HepG2 (cell line): Measurements from ENCODE around the gene FITM1. TPM values are rescaled to one million over a fixed set of nuclear protein-coding genes. Genes with fewer than 3 reads are reported as not detected.

Source experiments
- AGO1 ChIP-seq: fragments of 200-400 bp; formaldehyde crosslinking; IDR thresholded peaks from 2 replicates; pipeline ENCODE4 v1.6.1; 2017; ENCODE audit warnings: mild to moderate bottlenecking, low read depth, low read length, moderate library complexity; ENCODE audit not compliant: poor library complexity, severe bottlenecking
- BCLAF1 ChIP-seq: fragments of 450-650 bp; IDR thresholded peaks from 2 replicates; pipeline ENCODE4 v1.6.1; 2017; ENCODE audit warnings: mild to moderate bottlenecking
- FOSL2 ChIP-seq: sonication (generic); formaldehyde crosslinking; IDR thresholded peaks from 2 replicates; pipeline ENCODE4 v1.4.0; 2020; ENCODE audit warnings: missing genetic modification reagents
- HDAC2 ChIP-seq: sonication (generic); formaldehyde crosslinking; IDR thresholded peaks from 2 replicates; pipeline ENCODE4 v1.4.0; 2020; ENCODE audit warnings: missing genetic modification reagents
- HHEX ChIP-seq: IDR thresholded peaks from 2 replicates; pipeline ENCODE4 v1.6.1; 2016; ENCODE audit warnings: control low read depth
- NR3C1 ChIP-seq: sonication (generic); formaldehyde crosslinking; IDR thresholded peaks from 2 replicates; pipeline ENCODE4 v1.4.0; 2020; ENCODE audit warnings: missing genetic modification reagents
- PHB2 ChIP-seq: fragments of 450-650 bp; IDR thresholded peaks from 2 replicates; pipeline ENCODE4 v1.6.1; 2018; ENCODE audit not compliant: partially characterized antibody
- PITX1 ChIP-seq: sonication (generic); formaldehyde crosslinking; IDR thresholded peaks from 2 replicates; pipeline ENCODE4 v1.5.1; 2020; ENCODE audit warnings: mild to moderate bottlenecking, missing genetic modification reagents
- RCOR2 ChIP-seq: IDR thresholded peaks from 2 replicates; pipeline ENCODE4 v1.6.1; 2016; ENCODE audit warnings: missing biosample characterization, missing genetic modification reagents
- SMC3 ChIP-seq: IDR thresholded peaks from 2 replicates; pipeline ENCODE4 v1.6.1; 2011; ENCODE audit warnings: low read length, improper control_type of control experiment
- TGIF2 ChIP-seq: IDR thresholded peaks from 2 replicates; pipeline ENCODE4 v1.6.1; 2016; ENCODE audit warnings: control low read depth, missing compliant biosample characterization
- U2AF1 ChIP-seq: fragments of 200-400 bp; formaldehyde crosslinking; optimal IDR thresholded peaks from 2 replicates; pipeline ENCODE3; 2017; ENCODE audit warnings: mild to moderate bottlenecking, low read depth, low read length
- ZFX ChIP-seq: sonication (generic); formaldehyde crosslinking; IDR thresholded peaks from 2 replicates; pipeline ENCODE4 v1.4.0; 2020; ENCODE audit warnings: mild to moderate bottlenecking, low read depth, missing genetic modification reagents, moderate library complexity
- ZHX2 ChIP-seq, 2 experiments: sonication (generic) in 1 of 2; formaldehyde crosslinking in 1 of 2; IDR thresholded peaks; 2 replicates each; pipeline versions ENCODE4 v1.6.1 to v1.9.0; 2014 to 2022; ENCODE audit warnings: antibody characterized with exemption in 1 of 2, borderline replicate concordance in 1 of 2, inconsistent platforms in 1 of 2, low read depth in 1 of 2, missing genetic modification reagents in 1 of 2
- ZNF34 ChIP-seq: sonication (generic); formaldehyde crosslinking; IDR thresholded peaks from 2 replicates; pipeline ENCODE4 v1.4.0; 2020; ENCODE audit warnings: mild to moderate bottlenecking, missing genetic modification reagents, borderline replicate concordance
- ZNF446 ChIP-seq: sonication (generic); formaldehyde crosslinking; IDR thresholded peaks from 2 replicates; pipeline ENCODE4 v1.5.0; 2020; ENCODE audit warnings: mild to moderate bottlenecking, missing genetic modification reagents
- ZNF451 ChIP-seq: sonication (generic); formaldehyde crosslinking; IDR thresholded peaks from 2 replicates; pipeline ENCODE4 v1.5.0; 2020; ENCODE audit warnings: mild to moderate bottlenecking, missing genetic modification reagents
- ZNF562 ChIP-seq: sonication (generic); formaldehyde crosslinking; IDR thresholded peaks from 2 replicates; pipeline ENCODE4 v1.8.0; 2022; ENCODE audit warnings: missing genetic modification reagents, borderline replicate concordance
- ZNF570 ChIP-seq: sonication (generic); formaldehyde crosslinking; IDR thresholded peaks from 2 replicates; pipeline ENCODE4 v1.4.0; 2020; ENCODE audit warnings: mild to moderate bottlenecking, missing genetic modification reagents, borderline replicate concordance
- ZNF598 ChIP-seq: sonication (generic); formaldehyde crosslinking; IDR thresholded peaks from 2 replicates; pipeline ENCODE4 v1.5.1; 2020; ENCODE audit warnings: mild to moderate bottlenecking, missing genetic modification reagents, borderline replicate concordance
- ZNF605 ChIP-seq: sonication (generic); formaldehyde crosslinking; IDR thresholded peaks from 2 replicates; pipeline ENCODE4 v1.8.0; 2022; ENCODE audit warnings: mild to moderate bottlenecking, missing genetic modification reagents
- ZNF7 ChIP-seq: IDR thresholded peaks from 2 replicates; pipeline ENCODE4 v1.6.1; 2016; ENCODE audit warnings: missing biosample characterization, missing genetic modification reagents
- ZSCAN9 ChIP-seq: IDR thresholded peaks from 2 replicates; pipeline ENCODE4 v1.6.1; 2016; ENCODE audit warnings: borderline replicate concordance
- polyA plus RNA-seq, 8 experiments: library from polyadenylated mRNA; depleted of rRNA in 3 of 8; stranded (reverse) in 7 of 8; unstranded in 1 of 8; fragments of >200 nt; fragmentation: Illumina TruSeq in 4 of 8; extraction: Trizol in 4 of 8; gene quantifications; 2 replicates each; pipeline versions ENCODE4 v1.2.1 to v1.2.3, GENCODE V29; 2011 to 2016; ENCODE audit warnings: low read depth in 4 of 8, missing spikeins in 1 of 8, mixed read lengths in 1 of 8; ENCODE audit not compliant: insufficient read depth in 1 of 8
- total RNA-seq, 5 experiments: library from RNA; depleted of rRNA; stranded (reverse); fragments of >200 nt; fragmentation: Illumina TruSeq; extraction: Trizol; gene quantifications; 2 replicates each; pipeline ENCODE4 v1.2.3, GENCODE V29; 2016; ENCODE audit warnings: low read depth in 1 of 5

Gene FITM1
- total and polyA plus RNA-seq, 2 of the 13 experiments (the other 11 are each of a cell fraction or from before 2014, with no cell fraction given) = 2.7 to 5.8 TPM

GRCh38 chr14:24095271-24096068 lies 35.0 kb upstream of the FITM1 start (continued):
- TF ChIP-seq ZNF598 (CRISPR knock-in tag) (peak; percentile 99), ZHX2 (IDR thresholded peaks at IDR 0.05; ENCODE audit: low read depth) (peak; percentile 67; the same call in 1 of the 2 replicates), ZHX2 (CRISPR knock-in tag; IDR thresholded peaks at IDR 0.05; ENCODE audit: borderline replicate concordance) (peak; percentile 51; the same call in 1 of the 2 replicates), RCOR2 (CRISPR knock-in tag) (peak; percentile 15; the same call in 1 of the 2 replicates), ZFX (peak; percentile 97), NR3C1 (CRISPR knock-in tag) (no peak), ZNF7 (CRISPR knock-in tag) (peak; percentile 61; the same call in 1 of the 2 replicates), PITX1 (peak; percentile 98), HHEX (CRISPR knock-in tag) (peak; percentile 28; the same call in 1 of the 2 replicates), FOSL2 (CRISPR knock-in tag) (peak; percentile 74), HDAC2 (CRISPR knock-in tag) (peak; percentile 98), AGO1 (no peak), ZNF570 (CRISPR knock-in tag) (peak; percentile 96), U2AF1 (no peak), ZSCAN9 (CRISPR knock-in tag) (peak; percentile 99), PHB2 (no peak), TGIF2 (CRISPR knock-in tag) (peak; percentile 98), ZNF562 (CRISPR knock-in tag) (no peak), ZNF446 (CRISPR knock-in tag) (no peak), ZNF605 (CRISPR knock-in tag) (peak; percentile 100), SMC3 (peak; percentile 25), ZNF451 (CRISPR knock-in tag) (peak; percentile 93; the same call in 1 of the 2 replicates), ZNF34 (CRISPR knock-in tag) (peak; percentile 100), BCLAF1 (no peak)
